Right lobe of liver (tissue), 4 donors: Measurements from ENCODE around the gene ADAMTS14.

Source experiments
- POLR2A ChIP-seq: fragments of 450-650 bp; IDR thresholded peaks from one replicate; pipeline ENCODE4 v1.6.1; 2017; ENCODE audit warnings: antibody characterized with exemption, mild to moderate bottlenecking
- TF ChIP-seq, protein P1 (sequence below), 4 donors: fragments of 200-600 bp in 3 of 4; fragments of 450-650 bp in 1 of 4; IDR thresholded peaks; one replicate each; pipeline versions ENCODE4 v1.5.1 to v1.8.0; 2016 to 2022; ENCODE audit warnings: antibody characterized with exemption in 4 of 4, mild to moderate bottlenecking in 2 of 4
- donor health status: DM: no; HTN: no; CAD: no.
- donor health status: DM: no; HTN: no; CAD: no.
- donor health status: DM: no; HTN: yes; CAD: no.

DNA sequence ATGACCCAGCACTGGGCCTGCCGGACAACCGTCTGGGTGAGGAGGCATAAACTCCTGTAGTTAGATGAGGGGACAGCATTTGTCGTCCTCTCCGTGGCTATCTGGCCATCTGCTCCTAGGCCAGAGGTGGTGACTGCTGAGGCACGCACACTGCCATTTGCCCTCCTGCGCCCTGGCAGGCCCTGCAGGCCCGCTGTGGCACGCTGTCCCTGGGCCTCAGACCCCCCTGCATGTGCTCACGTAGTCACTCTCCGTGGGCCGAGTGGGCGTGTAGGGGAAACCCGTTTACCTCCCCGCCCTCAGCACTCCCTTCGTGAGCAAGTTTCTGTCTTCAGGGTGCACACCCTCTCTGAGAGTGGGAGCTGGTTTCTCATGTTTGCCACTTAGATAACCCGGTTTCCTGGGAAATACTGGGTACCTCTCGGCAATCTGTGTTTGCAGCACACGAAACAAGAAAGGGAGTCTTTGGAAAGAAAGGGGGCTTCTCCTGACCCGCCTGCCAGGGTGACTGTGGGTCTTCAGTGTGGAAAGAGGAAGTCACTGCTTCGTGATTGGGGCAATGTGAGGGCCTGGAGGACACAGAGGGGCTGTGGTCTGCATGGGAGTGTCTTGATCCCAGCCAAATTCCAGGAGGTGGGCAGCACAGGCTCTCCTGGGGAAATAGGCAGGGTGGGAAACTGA lies 10.8 kb downstream of the ADAMTS14 start:
- no peak for TF ChIP-seq POLR2A
- TF ChIP-seq, protein P1, sequence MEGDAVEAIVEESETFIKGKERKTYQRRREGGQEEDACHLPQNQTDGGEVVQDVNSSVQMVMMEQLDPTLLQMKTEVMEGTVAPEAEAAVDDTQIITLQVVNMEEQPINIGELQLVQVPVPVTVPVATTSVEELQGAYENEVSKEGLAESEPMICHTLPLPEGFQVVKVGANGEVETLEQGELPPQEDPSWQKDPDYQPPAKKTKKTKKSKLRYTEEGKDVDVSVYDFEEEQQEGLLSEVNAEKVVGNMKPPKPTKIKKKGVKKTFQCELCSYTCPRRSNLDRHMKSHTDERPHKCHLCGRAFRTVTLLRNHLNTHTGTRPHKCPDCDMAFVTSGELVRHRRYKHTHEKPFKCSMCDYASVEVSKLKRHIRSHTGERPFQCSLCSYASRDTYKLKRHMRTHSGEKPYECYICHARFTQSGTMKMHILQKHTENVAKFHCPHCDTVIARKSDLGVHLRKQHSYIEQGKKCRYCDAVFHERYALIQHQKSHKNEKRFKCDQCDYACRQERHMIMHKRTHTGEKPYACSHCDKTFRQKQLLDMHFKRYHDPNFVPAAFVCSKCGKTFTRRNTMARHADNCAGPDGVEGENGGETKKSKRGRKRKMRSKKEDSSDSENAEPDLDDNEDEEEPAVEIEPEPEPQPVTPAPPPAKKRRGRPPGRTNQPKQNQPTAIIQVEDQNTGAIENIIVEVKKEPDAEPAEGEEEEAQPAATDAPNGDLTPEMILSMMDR (IDR thresholded peaks at IDR 0.05), result no peak
